ENCODE results near the gene CFAP53.
"Not testable (repeated sequence)": the region's sequence is repeated elsewhere in the genome, so short reads cannot be mapped to it uniquely, and the experiment has no call there.

The CFAP53 gene

GRCh38 chr18:50273203-50274043 is 7.1 kb upstream of the CFAP53 start:
- no peak for DNase-seq (ENCODE audit: low read depth in 3 of 3)

DNA sequence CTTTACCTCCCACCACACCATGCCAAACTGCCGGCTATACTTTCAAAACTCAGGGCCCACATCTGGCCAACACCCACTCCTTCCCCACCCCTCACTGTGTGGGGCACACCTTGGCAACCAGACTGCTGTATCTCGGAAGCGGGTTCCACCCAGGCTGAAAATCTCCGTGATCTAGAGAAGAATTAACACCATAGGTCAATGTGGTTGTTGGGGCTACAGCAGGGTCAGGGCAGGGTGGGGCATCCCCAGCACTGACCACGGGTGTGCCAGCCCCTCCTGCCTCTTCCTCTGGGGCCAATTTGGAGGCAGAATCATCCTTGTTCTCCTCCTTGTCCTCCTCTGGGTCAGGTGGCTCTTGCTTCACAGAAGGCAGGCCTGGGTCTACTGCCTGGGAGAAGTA is 6.3 kb upstream of the CFAP53 start:
- no peak for DNase-seq (ENCODE audit: low read depth in 3 of 3)

DNA sequence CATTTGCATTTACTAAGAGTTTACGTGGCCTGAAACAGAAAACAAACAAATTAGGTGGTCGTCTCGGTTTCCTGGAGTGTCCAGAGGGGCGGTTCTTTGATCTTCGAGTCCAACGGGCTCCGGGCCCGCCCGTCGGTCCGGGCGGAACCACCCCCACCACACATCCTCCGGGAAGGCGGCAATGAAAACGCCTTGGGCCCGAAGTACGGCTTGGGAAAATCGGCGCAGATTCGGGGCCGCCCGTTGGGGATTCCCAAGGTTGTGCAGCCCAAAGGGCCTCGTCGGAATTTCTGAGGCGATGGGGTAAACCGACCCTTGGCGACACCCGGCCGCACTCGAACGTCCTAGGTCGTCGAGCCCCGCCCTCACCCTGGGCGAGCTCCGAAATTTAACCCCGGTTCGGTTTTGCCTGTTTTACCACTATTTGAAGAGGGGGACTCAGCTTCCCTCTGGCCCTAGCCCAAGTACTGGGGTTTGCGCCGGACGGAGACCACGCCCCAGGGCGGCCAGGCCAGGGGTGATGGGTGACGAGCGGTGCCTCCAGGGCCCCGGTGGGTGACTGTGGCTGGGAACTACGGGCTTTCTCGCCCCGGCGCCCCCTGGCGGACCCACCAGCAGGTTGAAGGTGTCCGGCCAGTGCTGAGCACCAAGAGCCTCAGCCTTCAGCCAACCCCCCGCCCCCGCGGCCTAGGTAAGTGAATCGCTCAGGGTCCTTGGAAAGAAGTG is 1.9 kb upstream of the CFAP53 start:
- DNase-seq (ENCODE audit: low read depth in 3 of 3): peak; percentile 68 to 73 (median 70)

DNA sequence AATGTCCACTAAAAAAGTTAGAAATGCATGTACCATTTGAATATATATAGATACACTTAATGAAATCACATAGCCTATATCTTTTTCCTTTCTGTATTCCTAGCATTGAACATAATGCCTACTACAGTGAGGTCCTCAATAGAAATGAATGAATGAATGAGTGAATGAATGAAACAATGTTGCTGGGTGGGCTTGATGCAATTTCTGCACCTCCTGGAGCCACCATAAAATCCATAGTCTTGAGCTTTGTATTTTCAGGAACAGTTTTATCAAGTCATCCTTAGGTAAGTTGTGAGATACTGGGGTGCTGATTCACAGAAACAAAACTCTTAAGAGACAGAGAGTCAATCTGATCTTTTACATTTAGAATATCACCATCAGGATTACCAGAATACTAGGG is 3.3 kb downstream of the CFAP53 start:
- DNase-seq (ENCODE audit: low read depth in 3 of 3): no peak

DNA sequence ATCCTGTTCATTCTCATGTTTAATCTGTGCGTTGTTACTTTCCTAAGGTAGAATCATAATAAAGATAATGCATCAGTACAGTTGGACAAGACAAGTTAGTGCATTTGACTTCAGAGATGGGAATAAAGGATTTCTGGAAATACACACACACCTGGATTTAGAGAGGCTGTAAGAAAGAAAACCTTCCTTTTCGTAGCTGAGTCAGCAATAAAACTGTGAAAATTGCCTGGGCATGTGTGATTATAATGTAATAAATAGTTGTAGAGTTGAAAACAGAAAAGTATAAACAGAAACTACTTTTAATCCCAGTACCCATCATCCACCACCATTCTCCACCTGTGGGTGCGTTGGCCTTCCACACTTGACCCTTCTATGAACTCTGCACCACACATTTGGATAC is 15.4 kb downstream of the CFAP53 start:
- no peak for DNase-seq (ENCODE audit: low read depth in 3 of 3)

DNA sequence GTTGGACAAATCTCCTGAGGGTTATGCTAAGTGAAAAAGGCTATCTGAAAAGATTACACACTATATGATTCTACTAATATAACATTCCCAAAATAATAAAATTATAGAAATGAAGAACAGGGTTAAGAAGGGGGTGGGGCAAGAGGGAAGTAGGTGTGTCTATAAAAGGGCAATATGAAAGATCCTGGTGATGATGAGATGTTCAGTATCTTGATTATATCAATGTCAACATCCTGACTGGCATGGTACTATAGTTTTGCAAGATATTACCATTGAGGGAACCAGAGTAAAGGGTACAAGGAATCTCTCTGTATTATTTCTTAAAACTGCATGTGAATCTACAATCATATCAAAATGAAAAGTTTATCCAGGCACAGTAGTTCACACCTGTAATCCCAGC is 16.7 kb downstream of the CFAP53 start:
- DNase-seq (ENCODE audit: low read depth in 3 of 3): no peak

DNA sequence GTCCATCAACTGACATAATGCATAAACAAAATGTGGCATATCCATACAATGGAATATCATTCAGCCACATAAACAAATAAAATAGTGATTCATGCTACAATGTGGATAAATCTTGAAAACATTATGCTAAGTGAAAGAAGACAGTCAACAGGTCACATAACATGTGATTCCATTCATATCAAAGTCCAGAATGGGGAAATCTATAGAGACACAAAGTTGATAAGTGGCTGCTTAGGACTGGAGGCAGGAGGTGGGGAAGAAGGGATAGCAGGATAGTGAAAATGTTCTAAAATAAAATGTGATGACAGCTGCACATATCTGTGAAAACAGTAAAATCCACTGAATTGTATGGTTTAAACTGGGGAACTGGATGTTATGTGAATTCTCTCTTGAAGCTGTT is 18.7 kb downstream of the CFAP53 start:
- DNase-seq (ENCODE audit: low read depth in 3 of 3): no peak

- DNase-seq (ENCODE audit: low read depth in 3 of 3): not testable (repeated sequence)
Observed at GRCh38 chr18:50241768-50242167, 24.5 kb downstream of the CFAP53 start.

- peak in 1 of 3 donors; percentile 11 for DNase-seq (ENCODE audit: low read depth in 3 of 3)
Observed at GRCh38 chr18:50240080-50240563, 26.2 kb downstream of the CFAP53 start.

DNA sequence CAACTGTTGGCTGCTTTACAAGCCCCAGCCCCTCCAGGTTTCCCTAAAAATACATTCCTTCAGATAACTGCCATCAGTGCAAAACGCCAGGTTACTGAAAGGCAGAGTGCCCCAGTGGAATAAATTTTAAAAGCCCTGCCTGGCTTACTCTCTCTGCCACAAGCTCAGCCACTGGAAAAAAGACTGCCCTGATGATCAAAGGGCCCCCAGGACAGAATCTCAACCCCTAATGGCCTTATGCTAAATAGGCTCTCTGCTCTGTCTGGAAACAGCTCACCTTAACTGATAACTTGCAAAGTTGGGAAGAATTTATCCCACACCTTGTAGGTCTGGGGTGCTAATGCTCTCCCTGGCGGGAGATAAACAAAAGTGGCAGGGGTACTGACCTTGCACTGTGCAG is 33.9 kb downstream of the CFAP53 start:
- DNase-seq (ENCODE audit: low read depth in 3 of 3): no peak

DNA sequence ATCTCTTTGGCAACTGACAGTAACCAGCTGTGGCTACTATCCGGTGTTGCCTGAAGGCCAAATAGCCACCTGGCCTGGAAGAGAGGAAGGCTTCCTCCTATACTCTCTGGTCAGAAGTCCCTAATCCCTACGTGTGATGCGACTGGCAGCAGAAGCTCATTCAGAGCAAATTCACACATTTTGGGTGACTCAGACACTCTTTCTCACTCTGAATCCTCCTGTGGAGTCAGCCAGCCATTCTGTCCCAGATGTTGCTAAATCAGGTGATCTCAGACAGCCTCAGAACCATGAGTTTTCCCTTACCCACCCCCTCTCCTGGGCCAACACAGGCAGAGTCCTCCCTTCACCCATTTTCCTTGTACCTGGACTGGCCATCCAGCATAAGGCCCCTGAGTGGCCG is 34.7 kb downstream of the CFAP53 start:
- no peak for DNase-seq (ENCODE audit: low read depth in 3 of 3)

- not testable (repeated sequence) for DNase-seq (ENCODE audit: low read depth in 3 of 3)
Observed at GRCh38 chr18:50220249-50220648, 46.0 kb downstream of the CFAP53 start.

GRCh38 chr18:50218432-50219197 is 47.7 kb downstream of the CFAP53 start:
- no peak for DNase-seq (ENCODE audit: low read depth in 3 of 3)

GRCh38 chr18:50209311-50209710 is 57.0 kb downstream of the CFAP53 start:
- no peak for DNase-seq (ENCODE audit: low read depth in 3 of 3)

DNA sequence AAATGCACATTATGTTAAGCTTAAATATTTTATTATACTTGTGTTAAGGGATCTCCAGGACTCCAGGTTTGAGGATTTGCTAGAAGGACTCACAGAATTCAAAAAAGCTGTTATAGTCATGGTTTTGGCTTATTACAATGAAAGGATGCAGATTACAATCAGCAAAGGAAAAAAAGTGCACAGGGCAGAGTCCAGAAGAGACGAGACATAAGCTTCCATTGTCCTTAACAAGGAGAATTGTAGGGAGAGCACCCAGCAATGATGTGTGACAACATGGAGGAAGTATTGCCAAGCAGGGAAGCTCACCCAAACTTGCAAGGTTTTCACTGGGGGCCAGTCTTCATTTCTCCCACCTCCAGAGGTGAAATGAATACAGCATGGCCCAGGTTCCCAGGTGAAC is 58.6 kb downstream of the CFAP53 start:
- DNase-seq (ENCODE audit: low read depth in 3 of 3): no peak

DNA sequence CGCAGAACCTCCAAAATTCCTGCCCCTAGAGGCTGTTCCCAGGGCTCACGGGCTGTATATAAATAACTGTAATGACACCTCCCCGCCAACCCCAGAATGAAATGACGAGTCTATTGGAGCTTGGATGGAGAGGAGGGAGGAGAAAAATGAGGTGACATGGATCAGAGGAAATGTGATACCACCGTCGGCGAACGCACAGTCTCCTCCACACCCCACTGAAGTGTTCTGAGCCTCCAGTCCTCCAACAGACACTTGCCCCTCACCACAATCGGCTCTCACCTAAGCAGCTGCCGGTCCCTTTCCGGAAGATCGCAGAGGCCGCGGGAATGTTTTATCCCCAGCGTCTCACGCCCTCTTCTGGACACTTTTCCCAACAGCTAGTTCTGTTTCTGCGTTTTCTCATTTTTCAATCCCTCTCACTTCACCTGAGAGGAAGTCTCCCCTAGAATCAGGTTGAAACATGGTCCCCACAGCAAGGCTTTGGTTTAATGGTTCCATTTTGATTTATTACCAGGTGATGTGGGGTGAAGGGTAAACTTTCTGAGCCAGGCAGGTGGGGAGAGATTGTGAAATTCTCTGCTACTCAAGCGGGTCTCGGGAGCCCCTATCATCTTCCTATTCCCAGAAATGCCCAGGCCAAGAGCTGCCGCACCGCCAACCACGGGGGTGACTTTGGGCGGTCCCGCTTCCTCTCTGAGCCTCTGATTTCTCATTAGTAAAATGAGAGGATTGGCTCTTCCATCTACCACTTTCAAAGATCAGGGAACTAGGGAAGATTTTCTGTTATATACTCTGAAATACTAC is 62.3 kb downstream of the CFAP53 start:
- no peak for DNase-seq (ENCODE audit: low read depth in 3 of 3)

GRCh38 chr18:50201476-50202018 is 64.7 kb downstream of the CFAP53 start:
- DNase-seq (ENCODE audit: low read depth in 3 of 3): no peak

DNA sequence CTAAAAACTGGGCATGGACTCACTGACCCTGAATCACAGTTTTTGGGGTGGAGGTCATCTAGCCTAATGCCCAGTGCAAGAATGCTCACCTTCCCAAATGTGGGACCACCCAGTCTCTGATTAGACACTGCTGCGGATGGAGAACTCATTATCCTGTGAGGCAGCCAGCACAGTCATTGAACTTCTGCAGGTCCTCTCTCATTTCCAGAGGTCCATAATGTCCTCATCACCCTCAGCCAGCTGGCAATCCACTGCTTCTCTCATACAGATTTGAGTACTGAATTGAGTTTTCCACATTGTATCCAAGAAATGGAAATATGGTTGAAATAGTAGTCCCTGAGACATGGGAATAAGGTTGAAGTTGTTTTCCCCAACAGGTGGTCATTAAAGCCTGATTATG is 66.4 kb downstream of the CFAP53 start:
- DNase-seq (ENCODE audit: low read depth in 3 of 3): no peak

- no peak for DNase-seq (ENCODE audit: low read depth in 3 of 3)
Observed at GRCh38 chr18:50199346-50199855, 66.9 kb downstream of the CFAP53 start.

DNA sequence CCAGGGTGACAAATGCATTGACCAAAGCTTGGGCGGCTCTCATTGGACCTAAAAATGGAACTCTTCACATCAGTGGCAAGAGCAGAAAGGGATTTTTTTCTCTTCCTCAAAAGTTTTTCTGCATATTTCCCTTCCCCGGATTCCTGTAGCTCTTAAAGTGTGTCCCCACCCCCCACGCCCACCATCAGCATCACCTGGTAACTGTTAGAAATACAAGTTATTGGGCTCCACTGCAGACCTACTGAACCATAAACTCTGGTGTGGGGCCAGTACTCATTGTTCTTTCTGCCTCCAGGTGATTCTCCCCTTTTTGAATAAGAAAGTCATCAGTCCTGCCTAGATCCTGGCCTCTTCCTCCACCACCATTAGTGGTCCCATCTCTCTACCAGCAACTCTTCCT is 70.0 kb downstream of the CFAP53 start:
- DNase-seq (ENCODE audit: low read depth in 3 of 3): no peak

DNA sequence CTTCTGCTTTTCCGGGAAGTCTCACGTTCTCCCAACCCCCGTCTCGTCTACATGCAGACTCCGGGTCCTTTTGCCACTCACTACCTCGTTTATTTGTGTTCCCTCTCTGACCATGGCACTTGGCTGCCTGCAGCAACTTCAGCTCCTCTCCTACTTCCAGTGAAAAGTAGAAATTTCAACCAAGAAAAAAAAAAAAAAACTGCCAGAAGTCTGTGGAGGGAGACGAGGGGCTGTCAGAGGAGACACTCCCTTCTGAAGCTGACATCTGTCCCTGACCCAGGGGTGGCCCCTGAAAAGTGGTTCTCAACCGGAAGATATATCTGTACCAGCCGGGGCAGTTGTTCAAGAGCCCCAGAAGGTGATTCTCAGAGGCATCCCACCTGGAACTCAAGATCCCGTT is 70.6 kb downstream of the CFAP53 start:
- DNase-seq (ENCODE audit: low read depth in 3 of 3): no peak

All from stimulated activated CD4-positive, alpha-beta T cell treated with anti-CD3 and anti-CD28 coated beads, TNF-alpha, amount 100 ng/mL, for 48 hours (primary cell).